H1 (cell line): Measurements from ENCODE around the gene RPS6KA4. TPM values are rescaled to one million over a fixed set of nuclear protein-coding genes. Genes with fewer than 3 reads are reported as not detected.

Experiments
- CTCF ChIA-PET: fragments of 300-600 bp; sonication (Branson Sonifier 250); formaldehyde crosslinking; loops from one replicate; lab custom pipeline; 2021; ENCODE audit not compliant: partially characterized antibody; lab: Charles Lee
- POLR2A ChIA-PET: fragments of 300-600 bp; sonication (Branson Sonifier 250); formaldehyde crosslinking; loops from one replicate; lab custom pipeline; 2021; ENCODE audit warnings: inconsistent platforms; ENCODE audit not compliant: partially characterized antibody; lab: Charles Lee
- DNase-seq, 2 experiments: peaks; one replicate each; pipeline versions ENCODE4 v3.0.0 to v3.0.0-alpha.2; 2010 to 2022; ENCODE audit warnings: low spot score in 2 of 2, low read depth in 1 of 2, mixed read lengths in 1 of 2
- FAIRE-seq: peaks from 2 replicates; lab custom pipeline; 2011; peaks lifted over from hg19 to GRCh38; lab: Jason Lieb, UNC
- H2AFZ ChIP-seq: 2 replicates; pipeline ENCODE4 v1.8.1; 2012; ENCODE audit warnings: low read length, inconsistent platforms
- H2AK5ac ChIP-seq: 2 replicates; pipeline ENCODE4 v1.6.1; 2013; ENCODE audit warnings: low read depth, low read length
- H2BK120ac ChIP-seq: replicated peaks from 2 replicates; pipeline ENCODE3; 2013; ENCODE audit warnings: low read depth, low read length, inconsistent platforms
- H2BK12ac ChIP-seq: 2 replicates; pipeline ENCODE4 v1.6.1; 2013; ENCODE audit warnings: low read depth, low read length
- H2BK15ac ChIP-seq: 2 replicates; pipeline ENCODE4 v1.6.1; 2013; ENCODE audit warnings: low read length
- H2BK20ac ChIP-seq: 2 replicates; pipeline ENCODE4 v1.6.1; 2013; ENCODE audit warnings: low read length
- H2BK5ac ChIP-seq: 2 replicates; pipeline ENCODE4 v1.6.1; 2013; ENCODE audit warnings: low read depth, low read length
- H3K14ac ChIP-seq: 2 replicates; pipeline ENCODE4 v1.6.1; 2013; ENCODE audit warnings: inconsistent platforms; ENCODE audit not compliant: insufficient read length
- H3K18ac ChIP-seq: 2 replicates; pipeline ENCODE4 v1.6.1; 2013; ENCODE audit warnings: low read length; ENCODE audit errors: extremely low read depth
- H3K23ac ChIP-seq: 2 replicates; pipeline ENCODE4 v1.6.1; 2013; ENCODE audit warnings: inconsistent platforms; ENCODE audit not compliant: insufficient read length
- H3K23me2 ChIP-seq: 2 replicates; pipeline ENCODE4 v1.6.1; 2013; ENCODE audit warnings: low read depth, low read length
- H3K27ac ChIP-seq: 2 replicates; pipeline ENCODE4 v1.6.1; 2011; ENCODE audit warnings: low read depth, low read length, inconsistent platforms
- H3K27me3 ChIP-seq, 4 experiments: replicated peaks in 1 of 4; 1 replicate in 1 of 4; 2 replicates in 3 of 4; pipeline versions ENCODE4 v1.6.1 to v1.8.1; 2011 to 2013; ENCODE audit warnings: low read length in 3 of 4, mild to moderate bottlenecking in 3 of 4, inconsistent platforms in 2 of 4, mixed read lengths in 2 of 4, moderate library complexity in 1 of 4; ENCODE audit not compliant: control insufficient read depth in 3 of 4, insufficient read depth in 3 of 4; ENCODE audit errors: extremely low read depth in 1 of 4
- H3K36me3 ChIP-seq, 4 experiments: 2 replicates each; pipeline versions ENCODE4 v1.6.1 to v1.8.1; 2011 to 2013; ENCODE audit warnings: mild to moderate bottlenecking in 4 of 4, low read length in 3 of 4, moderate library complexity in 2 of 4, control low read depth in 1 of 4, inconsistent platforms in 1 of 4; ENCODE audit not compliant: insufficient read depth in 4 of 4, control insufficient read depth in 2 of 4
- H3K4ac ChIP-seq: replicated peaks from 2 replicates; pipeline ENCODE3; 2013; ENCODE audit warnings: low read length, low read depth, mixed read lengths, inconsistent platforms; ENCODE audit not compliant: insufficient read length
- H3K4me1 ChIP-seq, 4 experiments: replicated peaks in 1 of 4; 1 replicate in 1 of 4; 2 replicates in 3 of 4; pipeline versions ENCODE4 v1.6.1 to v1.8.1; 2011 to 2013; ENCODE audit warnings: low read length in 3 of 4, inconsistent platforms in 2 of 4, mixed read lengths in 1 of 4; ENCODE audit not compliant: insufficient read depth in 4 of 4, control insufficient read depth in 3 of 4
- H3K4me2 ChIP-seq, 2 experiments: 2 replicates each; pipeline versions ENCODE4 v1.6.1 to v1.8.1; 2011 to 2013; ENCODE audit warnings: low read depth in 2 of 2, low read length in 2 of 2, control low read depth in 1 of 2, inconsistent platforms in 1 of 2, mild to moderate bottlenecking in 1 of 2; ENCODE audit not compliant: insufficient read depth in 1 of 2
- H3K4me3 ChIP-seq, 4 experiments: fragments of 200-600, 300-600 bp in 1 of 4; sonication (generic), shearing (Covaris generic), sonication (Bioruptor Twin) in 1 of 4; 2 replicates each; pipeline versions ENCODE4 v1.5.1 to v1.8.1; 2011 to 2016; ENCODE audit warnings: low read length in 4 of 4, low read depth in 3 of 4, control low read depth in 2 of 4, inconsistent platforms in 2 of 4, mild to moderate bottlenecking in 2 of 4, mixed read lengths in 1 of 4, moderate library complexity in 1 of 4; ENCODE audit not compliant: insufficient read depth in 2 of 4; ENCODE audit errors: extremely low read depth in 1 of 4
- H3K56ac ChIP-seq: replicated peaks from 2 replicates; pipeline ENCODE3; 2013; ENCODE audit warnings: low read depth, mild to moderate bottlenecking, mixed read lengths, low read length, inconsistent platforms; ENCODE audit not compliant: insufficient read length
- H3K79me1 ChIP-seq: 2 replicates; pipeline ENCODE4 v1.6.1; 2013; ENCODE audit warnings: low read depth, low read length, control low read depth
- H3K79me2 ChIP-seq, 2 experiments: 2 replicates each; pipeline versions ENCODE4 v1.6.1 to v1.8.1; 2012 to 2013; ENCODE audit warnings: low read length in 2 of 2, mild to moderate bottlenecking in 2 of 2, inconsistent platforms in 1 of 2; ENCODE audit not compliant: insufficient read depth in 2 of 2, control insufficient read depth in 1 of 2
- H3K9ac ChIP-seq, 4 experiments: replicated peaks in 1 of 4; 1 replicate in 1 of 4; 2 replicates in 3 of 4; pipeline versions ENCODE4 v1.6.1 to v1.8.1; 2011 to 2013; ENCODE audit warnings: low read depth in 3 of 4, low read length in 3 of 4, control low read depth in 2 of 4, mild to moderate bottlenecking in 2 of 4, moderate library complexity in 2 of 4, inconsistent platforms in 1 of 4; ENCODE audit errors: extremely low read depth in 1 of 4
- H3K9me3 ChIP-seq, 2 experiments: 2 replicates each; pipeline versions ENCODE4 v1.6.1 to v1.8.1; 2012 to 2013; ENCODE audit warnings: mild to moderate bottlenecking in 2 of 2, moderate library complexity in 2 of 2, control low read depth in 1 of 2, inconsistent platforms in 1 of 2, low read depth in 1 of 2, low read length in 1 of 2, mixed read lengths in 1 of 2; ENCODE audit not compliant: insufficient read depth in 2 of 2
- H4K20me1 ChIP-seq, 2 experiments: replicated peaks in 1 of 2; 2 replicates each; pipeline versions ENCODE3 to v1.8.1; 2011 to 2013; ENCODE audit warnings: inconsistent platforms in 2 of 2, low read length in 2 of 2, mild to moderate bottlenecking in 1 of 2; ENCODE audit not compliant: insufficient read depth in 2 of 2, control insufficient read depth in 1 of 2
- H4K5ac ChIP-seq: 2 replicates; pipeline ENCODE4 v1.6.1; 2013; ENCODE audit warnings: low read length, low read depth, mixed read lengths, inconsistent platforms; ENCODE audit not compliant: insufficient read length
- H4K8ac ChIP-seq: 2 replicates; pipeline ENCODE4 v1.8.0; 2013; ENCODE audit warnings: mild to moderate bottlenecking, moderate library complexity, low read length, inconsistent platforms; ENCODE audit not compliant: insufficient read depth; ENCODE audit errors: extremely low read depth
- H4K91ac ChIP-seq: replicated peaks from 2 replicates; pipeline ENCODE3; 2013; ENCODE audit warnings: low read length, mixed read lengths, inconsistent platforms; ENCODE audit not compliant: insufficient read length
- CBX5 ChIP-seq: fragments of 300-800, 300-1000 bp; sonication (generic); IDR thresholded peaks from 2 replicates; pipeline ENCODE4 v1.7.1; 2016; ENCODE audit warnings: antibody characterized with exemption, low read length, low read depth
- NANOG ChIP-seq: IDR thresholded peaks from 2 replicates; pipeline ENCODE4 v1.6.1; 2011; ENCODE audit warnings: low read length, low read depth, mild to moderate bottlenecking, inconsistent platforms; ENCODE audit not compliant: insufficient read depth, poor library complexity, severe bottlenecking
- RAD21 ChIP-seq, 2 experiments: IDR thresholded peaks in 1 of 2; conservative IDR thresholded peaks in 1 of 2; 2 replicates each; pipeline ENCODE4 v1.6.1; 2011; ENCODE audit warnings: low read depth in 2 of 2, low read length in 2 of 2, improper control_type of control experiment in 1 of 2, inconsistent platforms in 1 of 2, mild to moderate bottlenecking in 1 of 2, moderate library complexity in 1 of 2
- WGBS, 2 experiments: shearing (Covaris generic) in 1 of 2; methylation state at CpG; one replicate each; pipeline versions ENCODE4 v1.1.6 to v1.1.7; 2013 to 2015; ENCODE audit warnings: low lambda C conversion rate in 2 of 2, mixed read lengths in 2 of 2, inconsistent platforms in 1 of 2, low coverage in 1 of 2, missing lambda C conversion rate in 1 of 2; ENCODE audit not compliant: insufficient replicate concordance in 2 of 2, insufficient coverage in 1 of 2, insufficient read length in 1 of 2; ENCODE audit errors: extremely low coverage in 1 of 2, missing lambda C conversion rate in 1 of 2; 5-methylcytosine and 5-hydroxymethylcytosine counted together
- polyA plus RNA-seq, 7 experiments: library from polyadenylated mRNA; depleted of rRNA in 3 of 7; stranded (reverse) in 5 of 7; unstranded in 2 of 7; fragments of >200 nt in 5 of 7; fragments of 200-250 nt in 2 of 7; gene quantifications; 1 replicate in 5 of 7; 2 replicates in 1 of 7; 4 replicates in 1 of 7; pipeline versions ENCODE4 v1.2.1 to v1.2.3, GENCODE V29; 2011 to 2013; ENCODE audit warnings: missing spikeins in 2 of 7, mixed read lengths in 2 of 7
- total RNA-seq: library from RNA; stranded (reverse); fragmentation: NEBNext Ultra II Directional; extraction: Animal tissue kit (Norgen Biotek cat#: 25700); gene quantifications from 2 replicates; pipeline ENCODE4 v1.2.1, GENCODE V29; 2021

RPS6KA4 gene
- total and polyA plus RNA-seq, 2 of the 8 experiments (the other 6 are each of a cell fraction or from before 2014, with no cell fraction given) = 8.2 to 12.6 TPM

- no peak overlapping the region for H3K14ac ChIP-seq
- WGBS, 2 experiments = 84% methylated on average over 11 of the region's 11 CpGs; no CpG with 5 or more reads in 1 of the 2 experiments
- H3K9me3 ChIP-seq = no peaks in the 10 kb centered on the region
- H4K20me1 ChIP-seq = no peaks in the 10 kb centered on the region
- H3K56ac ChIP-seq = no peak overlapping the region
- no peaks in the 10 kb centered on the region for H3K79me2 ChIP-seq
- no peak overlapping the region for H4K8ac ChIP-seq
- H3K4me2 ChIP-seq = no peak overlapping the region
- H4K91ac ChIP-seq = no peak overlapping the region
- H3K27ac ChIP-seq = no peak overlapping the region
- no peak overlapping the region for H3K18ac ChIP-seq
- POLR2A ChIA-PET = no interaction called here
- CTCF ChIA-PET = interaction anchor here (0.7 to 3.0 kb wide), 12 partner anchors 17 to 249 kb away, joined by 3 to 16 read pairs (median 3); no protein-coding TSS in a partner anchor
- no peak overlapping the region for H3K9ac ChIP-seq
- H3K4me3 ChIP-seq = no peak overlapping the region
- no peak overlapping the region for H2BK5ac ChIP-seq
- H3K36me3 ChIP-seq = no peaks in the 10 kb centered on the region
- no peak overlapping the region for H3K23ac ChIP-seq
- H2BK20ac ChIP-seq = no peak overlapping the region
- FAIRE-seq (no peak), DNase-seq (no peak)
- no peak overlapping the region for H4K5ac ChIP-seq
- peaks cover 0 to 2% (median 0%) of the 10 kb centered on the region in 4 experiments; a peak in 1 of 7 replicates for H3K27me3 ChIP-seq
- H2BK15ac ChIP-seq = no peak overlapping the region
- H3K4ac ChIP-seq = no peak overlapping the region
- H3K23me2 ChIP-seq = no peaks in the 10 kb centered on the region
- H3K79me1 ChIP-seq = no peaks in the 10 kb centered on the region; the same call in 1 of the 2 replicates
- no peak overlapping the region for H2BK12ac ChIP-seq
- H2AK5ac ChIP-seq = no peak overlapping the region
- H3K4me1 ChIP-seq = peaks cover 0 to 2% (median 0%) of the 10 kb centered on the region in 4 experiments; a peak in 4 of 7 replicates
- no peak overlapping the region for H2BK120ac ChIP-seq
- H2AFZ ChIP-seq = no peak overlapping the region
- TF ChIP-seq RAD21 (IDR thresholded peaks at IDR 0.05 in 1 of 2, conservative IDR thresholded peaks at IDR 0.05 in 1 of 2; ENCODE audit: low read depth in 2 of 2, low read length in 2 of 2) = no peak
- TF ChIP-seq NANOG = no peak
- no peak for TF ChIP-seq CBX5
These were observed 27.2 kb downstream of the RPS6KA4 start for GRCh38 chr11:64385945-64386704.
